ENCODE data around the gene EPN1. TPM values are rescaled to one million over a fixed set of nuclear protein-coding genes. Genes with fewer than 3 reads are reported as not detected.
A peak's percentile ranks its signal among the peaks of the same experiment; 100 is the strongest.

EPN1 gene
- total RNA-seq, 1 donor from 2014 or later, result 145 TPM

DNA sequence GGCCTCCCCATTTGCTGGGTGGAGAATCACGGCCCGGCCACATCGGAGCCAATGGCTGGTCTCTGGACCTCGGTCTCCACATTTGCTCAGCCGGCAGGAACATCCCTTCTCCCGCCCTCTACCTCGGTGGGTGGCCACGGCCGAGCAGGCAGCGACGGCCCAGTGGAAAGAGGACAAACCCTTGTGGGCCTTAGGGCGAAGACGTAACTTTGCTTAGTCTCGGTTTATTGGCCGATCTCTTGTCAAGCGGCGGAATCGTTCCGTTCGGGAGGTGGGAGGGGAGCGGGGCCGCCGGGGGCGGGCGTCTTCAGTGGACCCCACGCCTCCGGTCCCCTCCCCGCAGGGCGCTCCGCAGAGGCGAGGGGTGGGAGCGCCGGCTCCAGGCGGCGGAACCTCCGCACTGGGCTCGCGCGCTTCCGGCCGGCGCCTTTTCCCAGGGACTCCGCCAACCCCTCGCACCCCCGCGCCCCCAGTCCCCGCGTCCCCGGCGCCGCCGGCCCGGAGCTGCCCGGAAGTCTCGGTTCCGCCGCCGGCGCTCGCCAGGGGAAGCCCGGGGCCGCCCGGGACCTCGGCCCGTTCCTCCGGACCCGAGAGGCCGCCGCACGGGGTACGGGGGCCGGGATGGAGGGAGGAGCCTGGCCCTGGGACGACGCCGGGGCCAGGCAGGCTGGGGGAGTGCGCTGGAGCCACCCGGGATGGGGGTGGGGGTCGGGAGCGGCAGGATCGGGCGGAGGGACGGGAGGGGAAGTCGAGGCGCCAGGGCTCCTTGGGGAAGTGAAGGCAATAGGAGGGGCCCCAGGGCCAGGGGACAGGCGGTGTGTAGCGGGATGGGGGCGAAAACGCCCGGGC lies 34.2 kb upstream of the EPN1 start, which contains the start of gene ZNF580:
Gene ZNF580, plus strand, starts transcription at position 426 of the 849 bp plus-strand sequence. CDS start 1,507 bp downstream, outside the sequence.
- H3K4me3 ChIP-seq (ENCODE audit: insufficient read depth, low read depth, low read length), result peak within 1 kb of the TSS; percentile 76

DNA sequence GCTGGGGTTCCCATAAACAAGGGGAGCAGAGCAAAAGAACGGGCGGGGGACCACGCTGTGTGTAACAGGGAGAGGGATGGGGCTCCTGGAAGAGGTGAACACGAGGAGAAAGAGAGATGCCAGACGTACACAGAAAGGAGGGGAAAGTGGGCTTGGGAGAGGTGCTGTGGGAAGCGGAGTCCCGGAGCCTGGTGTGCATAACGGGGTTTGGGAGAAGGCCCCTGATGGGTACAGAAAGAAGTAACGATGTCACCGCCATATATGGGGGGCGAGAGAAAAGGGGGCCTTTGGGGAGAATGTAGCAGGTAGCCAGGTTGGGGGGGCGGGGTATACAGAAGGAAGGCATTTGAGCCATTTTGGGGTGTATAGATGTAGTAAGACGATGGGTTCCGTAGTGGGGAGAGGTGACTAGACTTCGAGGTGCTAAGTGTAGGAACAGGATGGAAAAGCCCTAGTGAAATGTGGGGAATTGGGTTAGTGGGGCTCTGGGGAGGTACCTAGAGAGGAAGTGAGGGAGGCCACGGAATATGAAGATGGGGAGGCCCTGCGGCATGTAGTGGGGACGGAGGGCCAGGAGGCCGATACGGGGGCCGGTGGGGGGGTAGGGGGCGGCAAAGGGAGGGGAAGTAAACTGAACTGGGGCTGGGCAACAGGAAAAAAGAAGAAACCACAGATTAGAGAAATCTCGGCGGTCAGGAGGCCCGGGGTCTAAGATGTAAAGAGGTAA lies 33.4 kb upstream of the EPN1 start:
- TF ChIP-seq, protein P1, sequence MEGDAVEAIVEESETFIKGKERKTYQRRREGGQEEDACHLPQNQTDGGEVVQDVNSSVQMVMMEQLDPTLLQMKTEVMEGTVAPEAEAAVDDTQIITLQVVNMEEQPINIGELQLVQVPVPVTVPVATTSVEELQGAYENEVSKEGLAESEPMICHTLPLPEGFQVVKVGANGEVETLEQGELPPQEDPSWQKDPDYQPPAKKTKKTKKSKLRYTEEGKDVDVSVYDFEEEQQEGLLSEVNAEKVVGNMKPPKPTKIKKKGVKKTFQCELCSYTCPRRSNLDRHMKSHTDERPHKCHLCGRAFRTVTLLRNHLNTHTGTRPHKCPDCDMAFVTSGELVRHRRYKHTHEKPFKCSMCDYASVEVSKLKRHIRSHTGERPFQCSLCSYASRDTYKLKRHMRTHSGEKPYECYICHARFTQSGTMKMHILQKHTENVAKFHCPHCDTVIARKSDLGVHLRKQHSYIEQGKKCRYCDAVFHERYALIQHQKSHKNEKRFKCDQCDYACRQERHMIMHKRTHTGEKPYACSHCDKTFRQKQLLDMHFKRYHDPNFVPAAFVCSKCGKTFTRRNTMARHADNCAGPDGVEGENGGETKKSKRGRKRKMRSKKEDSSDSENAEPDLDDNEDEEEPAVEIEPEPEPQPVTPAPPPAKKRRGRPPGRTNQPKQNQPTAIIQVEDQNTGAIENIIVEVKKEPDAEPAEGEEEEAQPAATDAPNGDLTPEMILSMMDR (IDR thresholded peaks at IDR 0.05; ENCODE audit: insufficient read depth, low read depth, low read length), result no peak
- no peak for TF ChIP-seq EZH2 (IDR thresholded peaks at IDR 0.05; ENCODE audit: insufficient read depth, low read length)

More for the DNA sequence above, 34.2 kb upstream of the EPN1 start, which contains the start of gene ZNF580:
- Histone ChIP-seq H3K27ac (ENCODE audit: low read depth, low read length) (peak within 1 kb of the TSS; percentile 71), H3K36me3 (ENCODE audit: insufficient read depth, low read length) (peaks cover 9% of the 10 kb centered on the region), H3K4me2 (ENCODE audit: low read length) (peak within 1 kb of the TSS; percentile 100), H3K9me3 (ENCODE audit: insufficient read depth, low read depth, low read length) (no peaks in the 10 kb centered on the region), H2AFZ (ENCODE audit: low read depth, low read length) (peak within 1 kb of the TSS; percentile 70), H3K4me1 (ENCODE audit: insufficient read depth, low read length) (peaks cover 40% of the 10 kb centered on the region), H3K9ac (ENCODE audit: low read length) (peak within 1 kb of the TSS; percentile 92), H3K27me3 (ENCODE audit: insufficient read depth, low read length) (no peaks in the 10 kb centered on the region), H4K20me1 (ENCODE audit: insufficient read depth, low read length) (peaks cover 27% of the 10 kb centered on the region), H3K79me2 (ENCODE audit: insufficient read depth, low read length) (peaks cover 70% of the 10 kb centered on the region)
- Mint-ChIP-seq H3K4me1 (ENCODE audit: low read depth, unreplicated experiment) (peaks cover 29% of the 10 kb centered on the region), H3K4me3 (ENCODE audit: unreplicated experiment) (peak within 1 kb of the TSS; percentile 89), H3K27ac (ENCODE audit: unreplicated experiment) (peak within 1 kb of the TSS; percentile 84), H3K9me3 (ENCODE audit: unreplicated experiment) (no peaks in the 10 kb centered on the region), H3K27me3 (ENCODE audit: low read depth, unreplicated experiment) (no peaks in the 10 kb centered on the region), H3K36me3 (ENCODE audit: low read depth, unreplicated experiment) (peaks cover 7% of the 10 kb centered on the region)
- FAIRE-seq (no peak), DNase-seq (ENCODE audit: low read depth) (peak; percentile 86)
- TF ChIP-seq EZH2 (IDR thresholded peaks at IDR 0.05; ENCODE audit: insufficient read depth, low read length), result no peak

More for the DNA sequence above, 33.4 kb upstream of the EPN1 start:
- Mint-ChIP-seq H3K4me3 (ENCODE audit: unreplicated experiment) (peak overlapping the region; percentile 89), H3K27ac (ENCODE audit: unreplicated experiment) (peak overlapping the region; percentile 72), H3K27me3 (ENCODE audit: low read depth, unreplicated experiment) (no peaks in the 10 kb centered on the region), H3K36me3 (ENCODE audit: low read depth, unreplicated experiment) (peaks cover 7% of the 10 kb centered on the region), H3K9me3 (ENCODE audit: unreplicated experiment) (no peaks in the 10 kb centered on the region), H3K4me1 (ENCODE audit: low read depth, unreplicated experiment) (peaks cover 22% of the 10 kb centered on the region)
- Histone ChIP-seq H3K9ac (ENCODE audit: low read length) (peak overlapping the region; percentile 92), H3K27ac (ENCODE audit: low read depth, low read length) (peak overlapping the region; percentile 71), H3K4me3 (ENCODE audit: insufficient read depth, low read depth, low read length) (peak overlapping the region; percentile 76), H2AFZ (ENCODE audit: low read depth, low read length) (no peak overlapping the region), H3K4me2 (ENCODE audit: low read length) (peak overlapping the region; percentile 100), H3K79me2 (ENCODE audit: insufficient read depth, low read length) (peaks cover 63% of the 10 kb centered on the region), H3K4me1 (ENCODE audit: insufficient read depth, low read length) (peaks cover 32% of the 10 kb centered on the region), H3K36me3 (ENCODE audit: insufficient read depth, low read length) (peaks cover 9% of the 10 kb centered on the region), H3K27me3 (ENCODE audit: insufficient read depth, low read length) (no peaks in the 10 kb centered on the region), H4K20me1 (ENCODE audit: insufficient read depth, low read length) (peaks cover 21% of the 10 kb centered on the region), H3K9me3 (ENCODE audit: insufficient read depth, low read depth, low read length) (no peaks in the 10 kb centered on the region)
- peak; percentile 18 for DNase-seq (ENCODE audit: low read depth)
- no peak for FAIRE-seq

Data from astrocyte (in vitro differentiated cells and primary cell).